Hematopoietic multipotent progenitor cell (in vitro differentiated cells): ENCODE data around the gene USE1. TPM values are rescaled to one million over a fixed set of nuclear protein-coding genes. Genes with fewer than 3 reads are reported as not detected.

ENCODE experiments used
- DNase-seq, 3 donors: peaks; one replicate each; pipeline ENCODE4 v3.0.0-alpha.2; 2011 to 2015; ENCODE audit warnings: low read depth in 2 of 3, low spot score in 2 of 3
- total RNA-seq: library from RNA; depleted of rRNA; stranded (reverse); fragments of >200 nt; gene quantifications from one replicate; pipeline ENCODE4 v1.2.3, GENCODE V29; 2012

The USE1 gene
- total RNA-seq, 1 donor = 50.4 TPM

GRCh38 chr19:17254636-17255035 lies 39.5 kb downstream of the USE1 start:
- no peak for DNase-seq

- no peak for DNase-seq
These were observed 40.0 kb downstream of the USE1 start for GRCh38 chr19:17255150-17255621.

- DNase-seq = no peak
These were observed 41.0 kb downstream of the USE1 start for GRCh38 chr19:17256130-17256529.

GRCh38 chr19:17259118-17259780 lies 44.1 kb downstream of the USE1 start:
- DNase-seq = peak in 1 of 3 donors; percentile 38

GRCh38 chr19:17259934-17260333 lies 44.8 kb downstream of the USE1 start:
- DNase-seq = no peak

GRCh38 chr19:17260842-17261325 lies 45.7 kb downstream of the USE1 start:
- DNase-seq = peak; percentile 81 to 91 (median 85)

GRCh38 chr19:17262557-17262956 lies 47.4 kb downstream of the USE1 start:
- DNase-seq = no peak

GRCh38 chr19:17263712-17264640 lies 48.8 kb downstream of the USE1 start:
- DNase-seq = no peak

- no peak for DNase-seq
These were observed 49.5 kb downstream of the USE1 start, which contains the start of gene USHBP1 for GRCh38 chr19:17264641-17264979. Gene USHBP1 (minus strand): TSS chr19:17264745. CDS start chr19:17264299, 446 bp downstream.

- no peak for DNase-seq
These were observed 50.9 kb downstream of the USE1 start for GRCh38 chr19:17266026-17266425.

- peak in 1 of 3 donors; percentile 67 for DNase-seq
These were observed 51.4 kb downstream of the USE1 start for GRCh38 chr19:17266589-17266974.

- peak; percentile 78 to 99 (median 98) for DNase-seq
These were observed 52.0 kb downstream of the USE1 start, which contains the start of gene BABAM1 for GRCh38 chr19:17266975-17267788. Gene BABAM1 (plus strand): TSS chr19:17267443. CDS start chr19:17268807, 1,364 bp downstream.

- DNase-seq = no peak
These were observed 53.6 kb downstream of the USE1 start for GRCh38 chr19:17268754-17269153.

Other genes with a start within 250 kb of the USE1 start
- gene CPAMD8, start 188.5 kb upstream of the USE1 start, total RNA-seq = 0.81 TPM
- 1.6 TPM for gene HAUS8, start 139.9 kb upstream of the USE1 start, total RNA-seq
- gene MYO9B, start 139.6 kb upstream of the USE1 start, total RNA-seq = 158 TPM
- 2.4 TPM for gene OCEL1, start 10.9 kb downstream of the USE1 start, total RNA-seq
- 10.8 TPM for gene NR2F6, start 30.6 kb downstream of the USE1 start, total RNA-seq
- 0.27 TPM for gene USHBP1, start 49.4 kb downstream of the USE1 start, total RNA-seq
- gene BABAM1, start 52.1 kb downstream of the USE1 start, total RNA-seq = 79.2 TPM
- gene ANKLE1, start 66.5 kb downstream of the USE1 start, total RNA-seq = 7.3 TPM
- 19.4 TPM for gene ABHD8, start 88.1 kb downstream of the USE1 start, total RNA-seq
- 44.4 TPM for gene MRPL34, start 90.5 kb downstream of the USE1 start, total RNA-seq
- 12.4 TPM for gene DDA1, start 94.2 kb downstream of the USE1 start, total RNA-seq
- gene ANO8, start 119.5 kb downstream of the USE1 start, total RNA-seq = 7.8 TPM
- gene GTPBP3, start 122.2 kb downstream of the USE1 start, total RNA-seq = 31.2 TPM
- gene PLVAP, start 162.0 kb downstream of the USE1 start, total RNA-seq = 0.81 TPM
- 0.27 TPM for gene CCDC194, start 178.8 kb downstream of the USE1 start, total RNA-seq
- 176 TPM for gene BST2, start 190.3 kb downstream of the USE1 start, total RNA-seq
- 43.6 TPM for gene MVB12A, start 204.7 kb downstream of the USE1 start, total RNA-seq
- gene TMEM221, start 233.3 kb downstream of the USE1 start, total RNA-seq = under 0.01 TPM
- gene NXNL1, start 245.6 kb downstream of the USE1 start, total RNA-seq = not detected